G401 (cell line): ENCODE results near the gene PPP1R1C. TPM values are rescaled to one million over a fixed set of nuclear protein-coding genes. Genes with fewer than 3 reads are reported as not detected.

ENCODE experiments used
- DNase-seq: peaks from one replicate; pipeline ENCODE4 v3.0.0-alpha.2; 2015; ENCODE audit warnings: low spot score
- in situ Hi-C: cut with HindIII; loops from 2 replicates; pipeline ENCODE4 v1.10.0; 2016; ENCODE audit warnings: low sequenced_read_pairs, mixed read lengths
- total RNA-seq: library from RNA; depleted of rRNA; stranded (reverse); fragments of >200 nt; shearing (Covaris generic); gene quantifications from 2 replicates; pipeline ENCODE4 v1.2.3, GENCODE V29; 2014; rRNA removed

Gene PPP1R1C
- total RNA-seq, 1 experiment from 2014 or later: not detected

DNA sequence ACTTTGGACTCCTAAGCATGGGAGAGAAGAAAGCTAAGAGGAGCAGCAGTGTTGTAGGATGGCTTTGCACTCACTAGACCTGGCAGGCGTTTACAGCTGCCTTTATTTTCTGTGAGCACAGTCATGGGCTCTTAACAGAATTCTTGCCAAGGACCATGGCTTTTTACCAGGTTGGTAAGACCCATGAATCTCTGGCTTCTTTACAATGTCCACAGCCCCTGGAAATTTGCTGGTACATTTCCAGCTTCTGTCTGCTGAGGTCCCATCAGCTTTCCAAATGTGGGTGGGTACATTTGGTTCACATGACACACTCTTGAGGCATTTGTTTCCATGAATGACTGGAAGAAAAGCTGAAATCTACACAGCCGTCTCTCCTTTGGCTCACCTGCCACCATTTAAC, 162.7 kb downstream of the PPP1R1C start:
- peak; percentile 61 for DNase-seq
- in situ Hi-C loops: no loop called here

DNA sequence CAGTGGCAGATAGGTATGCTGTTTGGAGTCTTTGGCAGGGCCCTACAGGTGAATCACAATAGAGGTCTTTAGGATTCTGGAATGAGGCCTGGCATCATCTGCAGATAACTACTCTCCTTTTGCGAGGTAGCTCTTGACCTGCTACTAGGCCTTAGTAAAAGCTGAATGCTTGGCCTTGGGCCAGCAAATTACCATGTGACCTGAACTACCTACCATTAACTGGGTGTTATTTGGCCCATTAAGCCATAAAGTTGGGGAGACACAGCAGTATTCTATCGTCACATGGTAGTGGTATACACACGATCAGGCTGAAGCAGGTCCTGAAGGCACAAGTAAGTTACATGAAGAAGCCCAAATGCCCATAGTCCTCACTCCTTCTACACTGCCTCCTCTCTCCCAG, 178.2 kb downstream of the PPP1R1C start:
- in situ Hi-C loops: no loop called here
- no peak for DNase-seq

DNA sequence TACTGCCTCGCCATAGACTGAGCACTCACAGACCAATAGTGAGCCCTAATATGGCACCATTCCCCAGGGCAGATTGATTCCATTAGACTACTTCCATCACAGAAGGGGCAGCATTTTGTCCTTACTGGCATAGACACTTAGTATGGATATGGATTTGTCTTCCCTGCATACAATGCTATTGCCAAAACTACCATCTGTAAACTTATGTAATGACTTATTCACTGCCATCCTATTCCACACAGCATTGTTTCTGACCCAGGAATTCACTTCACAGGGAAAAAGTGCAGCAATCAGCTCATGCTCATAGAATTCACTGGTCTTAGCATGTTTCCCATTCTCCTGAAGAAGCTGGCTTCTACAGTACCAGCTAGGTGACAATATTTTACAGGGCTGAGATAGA, 179.0 kb downstream of the PPP1R1C start:
- in situ Hi-C loops: no loop called here
- peak; percentile 80 for DNase-seq

DNA sequence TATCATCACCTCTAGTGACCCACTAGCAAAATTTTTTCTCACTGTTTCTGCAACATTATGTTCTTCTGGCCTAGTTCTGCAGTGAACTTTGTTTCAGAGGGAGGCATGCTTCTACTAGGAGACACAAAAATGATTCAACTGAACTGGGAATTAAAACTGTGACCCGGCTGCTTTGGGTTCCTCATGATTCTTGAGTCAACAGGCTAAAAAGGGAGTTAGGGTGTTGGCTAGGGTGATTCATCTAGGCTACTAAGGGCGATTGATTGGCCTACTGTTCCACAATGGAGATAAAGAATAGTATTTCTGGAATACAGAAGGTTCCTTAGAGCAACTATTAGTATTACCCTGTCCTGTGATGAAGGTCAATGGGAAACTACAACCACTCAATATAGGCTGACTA, 179.5 kb downstream of the PPP1R1C start:
- in situ Hi-C loops: no loop called here
- DNase-seq: no peak

DNA sequence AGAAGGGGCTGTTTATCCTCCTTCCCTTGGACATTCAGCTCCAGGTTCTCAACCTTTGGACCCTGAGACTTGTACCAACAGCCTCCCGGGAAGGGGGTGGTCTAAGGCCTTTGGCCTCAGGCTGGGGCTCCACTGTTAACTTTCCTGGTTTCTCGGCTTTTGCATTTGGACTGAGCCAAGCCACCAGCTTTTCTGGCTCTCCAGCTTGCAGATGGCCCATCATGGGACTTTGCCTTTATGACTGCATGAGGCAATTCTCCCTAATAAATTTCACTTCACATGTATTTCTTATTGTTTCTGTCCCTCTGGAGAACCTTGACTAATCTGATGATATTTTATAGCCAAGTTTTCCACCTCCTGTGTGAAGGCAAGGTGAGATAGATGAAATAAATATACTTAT, 180.8 kb downstream of the PPP1R1C start:
- no peak for DNase-seq
- in situ Hi-C loops: no loop called here

DNA sequence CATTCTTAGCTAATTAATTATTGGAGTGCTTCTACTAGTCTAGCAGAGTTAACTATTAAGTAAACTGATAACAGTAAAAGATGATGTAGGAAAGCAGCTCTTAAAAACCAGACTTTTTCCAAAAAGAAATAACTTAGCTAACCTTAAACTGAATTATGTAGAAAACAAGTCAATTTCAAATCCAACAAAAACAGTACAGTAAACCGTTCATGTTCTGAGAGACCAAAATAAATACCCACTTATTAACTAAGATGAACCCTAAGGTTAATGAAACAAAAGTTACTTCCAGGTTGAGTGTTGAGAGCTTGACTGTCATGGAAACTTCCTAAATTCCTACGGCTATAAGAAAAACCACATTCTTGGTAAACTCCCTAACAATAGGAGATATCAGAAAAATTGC, 181.2 kb downstream of the PPP1R1C start:
- in situ Hi-C loops: no loop called here
- DNase-seq: no peak

Other genes with a start within 250 kb of the PPP1R1C start
- gene ITPRID2, start 94.1 kb upstream of the PPP1R1C start, total RNA-seq: 0.55 and 1.0 TPM in 2 replicates